Stomach (tissue), 4 donors: ENCODE data around the gene SARS2.

Experiments used
- EP300 ChIP-seq: sonication (generic); formaldehyde crosslinking; IDR thresholded peaks from one replicate; pipeline ENCODE4 v1.6.1; 2017; ENCODE audit warnings: antibody characterized with exemption
- POLR2A ChIP-seq, 4 donors: fragments of 450-650 bp; IDR thresholded peaks; one replicate each; pipeline ENCODE4 v1.6.1; 2016; ENCODE audit warnings: antibody characterized with exemption in 4 of 4, control low read depth in 2 of 4, mild to moderate bottlenecking in 1 of 4, moderate library complexity in 1 of 4
- POLR2AphosphoS5 ChIP-seq, 3 donors: sonication (generic); formaldehyde crosslinking; IDR thresholded peaks; one replicate each; pipeline ENCODE4 v1.6.1; 2016; ENCODE audit warnings: antibody characterized with exemption in 3 of 3
- TF ChIP-seq, protein P1 (sequence below), 7 experiments: fragments of 450-650 bp in 4 of 7; fragments of 200-600 bp in 3 of 7; sonication (generic) in 3 of 7; IDR thresholded peaks; one replicate each; pipeline ENCODE4 v1.5.1; 2016 to 2019; ENCODE audit warnings: antibody characterized with exemption in 7 of 7, control low read depth in 2 of 7, mild to moderate bottlenecking in 1 of 7

- TF ChIP-seq, protein P1, sequence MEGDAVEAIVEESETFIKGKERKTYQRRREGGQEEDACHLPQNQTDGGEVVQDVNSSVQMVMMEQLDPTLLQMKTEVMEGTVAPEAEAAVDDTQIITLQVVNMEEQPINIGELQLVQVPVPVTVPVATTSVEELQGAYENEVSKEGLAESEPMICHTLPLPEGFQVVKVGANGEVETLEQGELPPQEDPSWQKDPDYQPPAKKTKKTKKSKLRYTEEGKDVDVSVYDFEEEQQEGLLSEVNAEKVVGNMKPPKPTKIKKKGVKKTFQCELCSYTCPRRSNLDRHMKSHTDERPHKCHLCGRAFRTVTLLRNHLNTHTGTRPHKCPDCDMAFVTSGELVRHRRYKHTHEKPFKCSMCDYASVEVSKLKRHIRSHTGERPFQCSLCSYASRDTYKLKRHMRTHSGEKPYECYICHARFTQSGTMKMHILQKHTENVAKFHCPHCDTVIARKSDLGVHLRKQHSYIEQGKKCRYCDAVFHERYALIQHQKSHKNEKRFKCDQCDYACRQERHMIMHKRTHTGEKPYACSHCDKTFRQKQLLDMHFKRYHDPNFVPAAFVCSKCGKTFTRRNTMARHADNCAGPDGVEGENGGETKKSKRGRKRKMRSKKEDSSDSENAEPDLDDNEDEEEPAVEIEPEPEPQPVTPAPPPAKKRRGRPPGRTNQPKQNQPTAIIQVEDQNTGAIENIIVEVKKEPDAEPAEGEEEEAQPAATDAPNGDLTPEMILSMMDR (IDR thresholded peaks at IDR 0.05) = peak in 5 of 7 experiments; percentile 74 to 94 (median 82)
- no peak for TF ChIP-seq POLR2A (IDR thresholded peaks at IDR 0.05)
- peak; percentile 43 to 88 (median 77) for TF ChIP-seq POLR2AphosphoS5 (IDR thresholded peaks at IDR 0.05)
- TF ChIP-seq EP300 = no peak
These were observed 60.5 kb downstream of the SARS2 start for GRCh38 chr19:38869836-38870607.
